Measurements from ENCODE around the gene KDELR3. TPM values are rescaled to one million over a fixed set of nuclear protein-coding genes. Genes with fewer than 3 reads are reported as not detected.

Gene KDELR3
- total RNA-seq, 1 donor from 2014 or later: 127 TPM

DNA sequence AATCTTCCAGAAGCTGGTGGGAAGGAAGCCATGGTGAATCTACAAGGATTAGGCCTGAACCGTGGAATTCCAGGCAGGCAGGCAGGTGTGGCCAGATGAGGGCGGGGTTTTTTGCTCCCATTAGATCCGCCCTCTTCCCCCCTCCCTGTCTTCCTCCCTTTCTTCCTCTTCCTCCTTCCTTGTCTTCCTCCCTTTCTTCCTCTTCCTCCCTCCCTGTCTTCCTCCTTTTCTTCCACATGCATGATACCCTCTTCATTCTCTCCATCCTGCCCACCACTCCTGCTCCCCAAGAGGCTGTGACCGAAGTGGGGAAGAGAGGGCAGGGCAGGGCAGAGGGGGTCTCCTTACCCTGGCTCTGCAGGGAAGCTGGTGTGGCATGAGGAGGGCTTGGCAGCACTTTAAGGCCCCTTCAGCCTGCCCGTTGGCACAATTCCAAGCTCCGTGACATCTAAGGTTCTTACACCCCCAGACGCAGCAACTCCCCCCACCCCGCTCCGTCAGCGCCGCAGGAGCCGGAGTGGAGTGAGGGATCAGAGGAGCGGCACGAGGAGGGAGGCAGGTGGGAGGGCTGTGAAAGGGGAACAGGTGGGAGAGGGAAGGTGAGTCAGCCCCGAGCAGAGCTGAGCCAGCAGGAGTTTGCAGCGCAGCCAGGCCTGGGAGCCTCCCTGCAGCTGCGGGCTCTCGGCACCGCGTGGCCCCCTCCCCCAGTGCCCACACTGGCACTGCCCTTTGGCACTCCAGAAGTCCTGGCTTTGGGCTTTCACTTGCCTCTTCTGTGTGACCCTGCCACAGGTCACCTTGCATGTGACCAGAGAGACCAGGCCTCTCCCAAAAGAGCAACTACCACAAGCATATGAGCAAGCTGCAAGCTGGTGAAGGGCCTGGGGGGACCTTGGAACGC is 45.0 kb upstream of the KDELR3 start:
- H3K27ac Mint-ChIP-seq (ENCODE audit: unreplicated experiment): no peak overlapping the region
- H3K36me3 Mint-ChIP-seq (ENCODE audit: low read depth): no peaks in the 10 kb centered on the region
- no peak for TF ChIP-seq CTCF (IDR thresholded peaks at IDR 0.05)
- no peaks in the 10 kb centered on the region for H3K9me3 Mint-ChIP-seq (ENCODE audit: low read depth)
- no peaks in the 10 kb centered on the region for H3K27me3 Mint-ChIP-seq (ENCODE audit: low read depth)
- no peaks in the 10 kb centered on the region for H3K4me1 Mint-ChIP-seq (ENCODE audit: low read depth)
- H3K4me3 Mint-ChIP-seq (ENCODE audit: unreplicated experiment): no peak overlapping the region
- DNase-seq (ENCODE audit: low spot score): no peak

- no peak overlapping the region for H3K27ac Mint-ChIP-seq (ENCODE audit: unreplicated experiment)
- H3K27me3 Mint-ChIP-seq (ENCODE audit: low read depth): no peaks in the 10 kb centered on the region
- H3K4me3 Mint-ChIP-seq (ENCODE audit: unreplicated experiment): no peak overlapping the region
- no peak for DNase-seq (ENCODE audit: low spot score)
- no peaks in the 10 kb centered on the region for H3K36me3 Mint-ChIP-seq (ENCODE audit: low read depth)
- H3K4me1 Mint-ChIP-seq (ENCODE audit: low read depth): no peaks in the 10 kb centered on the region
- TF ChIP-seq CTCF (IDR thresholded peaks at IDR 0.05): no peak
- H3K9me3 Mint-ChIP-seq (ENCODE audit: low read depth): no peaks in the 10 kb centered on the region
These were observed 44.1 kb upstream of the KDELR3 start for GRCh38 chr22:38423512-38424503.

DNA sequence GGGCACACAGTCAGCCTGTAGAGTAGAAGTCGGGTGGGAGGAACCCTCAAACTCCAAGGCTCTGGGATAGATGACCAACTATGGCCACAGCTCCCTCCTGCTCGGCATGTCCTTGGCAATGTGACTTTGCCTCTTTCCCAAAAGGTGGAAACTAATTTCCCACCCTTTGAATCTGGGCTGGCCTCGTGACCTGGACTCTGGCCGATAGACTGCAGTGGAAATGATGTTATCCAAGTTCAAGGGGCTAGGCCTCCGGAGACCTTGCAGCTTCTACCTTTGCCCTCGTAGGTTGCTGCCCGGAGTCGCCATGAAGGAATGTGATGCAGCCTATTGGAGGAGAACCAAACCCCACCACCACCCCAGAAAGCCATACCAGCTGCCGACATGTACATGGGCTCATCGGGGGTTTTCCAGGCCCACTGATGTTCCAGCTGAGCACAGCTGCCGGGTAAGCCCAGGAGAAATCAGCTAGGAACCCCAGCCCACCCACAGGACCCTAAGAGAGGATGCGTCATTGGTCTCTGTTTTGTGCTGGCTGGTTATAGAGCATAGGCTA is 43.3 kb upstream of the KDELR3 start:
- no peak for DNase-seq (ENCODE audit: low spot score)
- Mint-ChIP-seq H3K9me3 (ENCODE audit: low read depth) (no peaks in the 10 kb centered on the region), H3K27me3 (ENCODE audit: low read depth) (no peaks in the 10 kb centered on the region), H3K27ac (ENCODE audit: unreplicated experiment) (no peak overlapping the region), H3K36me3 (ENCODE audit: low read depth) (no peaks in the 10 kb centered on the region), H3K4me1 (ENCODE audit: low read depth) (no peaks in the 10 kb centered on the region), H3K4me3 (ENCODE audit: unreplicated experiment) (no peak overlapping the region)
- no peak for TF ChIP-seq CTCF (IDR thresholded peaks at IDR 0.05)

GRCh38 chr22:38426628-38427027 is 41.3 kb upstream of the KDELR3 start:
- Mint-ChIP-seq H3K4me3 (ENCODE audit: unreplicated experiment) (no peak overlapping the region), H3K36me3 (ENCODE audit: low read depth) (no peaks in the 10 kb centered on the region), H3K9me3 (ENCODE audit: low read depth) (no peaks in the 10 kb centered on the region), H3K27me3 (ENCODE audit: low read depth) (no peaks in the 10 kb centered on the region), H3K4me1 (ENCODE audit: low read depth) (no peaks in the 10 kb centered on the region), H3K27ac (ENCODE audit: unreplicated experiment) (no peak overlapping the region)
- DNase-seq (ENCODE audit: low spot score): no peak
- no peak for TF ChIP-seq CTCF (IDR thresholded peaks at IDR 0.05)

DNA sequence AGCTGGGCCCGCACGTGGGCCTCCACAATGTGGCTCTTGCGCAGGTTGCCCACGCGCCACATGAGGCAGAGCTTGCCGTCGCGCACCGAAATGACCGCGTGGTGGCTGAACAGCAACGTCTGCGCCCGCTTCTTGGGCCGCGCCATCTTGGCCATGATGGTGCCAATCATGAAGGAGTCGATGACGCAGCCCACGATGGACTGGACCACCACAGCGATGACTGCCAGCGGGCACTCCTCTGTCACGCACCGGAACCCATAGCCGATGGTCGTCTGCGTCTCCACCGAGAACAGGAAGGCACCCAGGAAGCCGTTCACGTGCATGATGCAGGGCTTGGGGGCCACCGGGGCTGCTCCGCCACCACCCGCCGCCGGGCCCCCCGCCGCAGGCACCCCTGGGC is 40.4 kb upstream of the KDELR3 start:
- Mint-ChIP-seq H3K36me3 (ENCODE audit: low read depth) (no peaks in the 10 kb centered on the region), H3K4me3 (ENCODE audit: unreplicated experiment) (no peak overlapping the region), H3K27ac (ENCODE audit: unreplicated experiment) (no peak overlapping the region), H3K9me3 (ENCODE audit: low read depth) (no peaks in the 10 kb centered on the region), H3K4me1 (ENCODE audit: low read depth) (no peaks in the 10 kb centered on the region), H3K27me3 (ENCODE audit: low read depth) (no peaks in the 10 kb centered on the region)
- DNase-seq (ENCODE audit: low spot score): no peak
- no peak for TF ChIP-seq CTCF (IDR thresholded peaks at IDR 0.05)

Measured in chondrocyte (in vitro differentiated cells).